GM19455 (cell line): Measurements from ENCODE around the gene HTR3B.
A peak's percentile ranks its signal among the peaks of the same experiment; 100 is the strongest.
"Not testable (repeated sequence)": the region's sequence is repeated elsewhere in the genome, so short reads cannot be mapped to it uniquely, and the experiment has no call there.

Experiments
- ATAC-seq: cut with Tn5 transposase; IDR thresholded peaks from one replicate; pipeline ENCODE4 v1.9.1; 2021; ENCODE audit not compliant: unreplicated experiment

The HTR3B gene

DNA sequence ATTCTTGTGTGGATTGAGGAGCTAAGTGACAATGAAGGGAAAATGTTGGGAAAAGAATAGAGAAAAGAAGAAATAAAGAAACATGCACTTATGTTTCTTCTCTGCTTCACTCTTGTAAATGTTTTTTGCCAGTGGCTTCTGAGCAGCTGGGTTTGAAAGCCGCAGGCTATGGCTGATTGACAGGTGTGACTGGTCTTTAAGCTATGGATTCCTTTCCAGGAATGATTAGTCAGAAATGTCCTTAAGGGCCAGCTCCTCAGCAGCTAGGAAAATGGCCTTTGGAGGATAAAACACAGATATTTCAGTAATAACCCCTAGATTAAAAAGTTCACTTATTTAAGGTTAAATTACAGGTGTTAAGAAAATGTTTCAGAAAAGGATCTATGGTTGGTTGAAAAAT, 22.7 kb upstream of the HTR3B start:
- no peak for ATAC-seq

DNA sequence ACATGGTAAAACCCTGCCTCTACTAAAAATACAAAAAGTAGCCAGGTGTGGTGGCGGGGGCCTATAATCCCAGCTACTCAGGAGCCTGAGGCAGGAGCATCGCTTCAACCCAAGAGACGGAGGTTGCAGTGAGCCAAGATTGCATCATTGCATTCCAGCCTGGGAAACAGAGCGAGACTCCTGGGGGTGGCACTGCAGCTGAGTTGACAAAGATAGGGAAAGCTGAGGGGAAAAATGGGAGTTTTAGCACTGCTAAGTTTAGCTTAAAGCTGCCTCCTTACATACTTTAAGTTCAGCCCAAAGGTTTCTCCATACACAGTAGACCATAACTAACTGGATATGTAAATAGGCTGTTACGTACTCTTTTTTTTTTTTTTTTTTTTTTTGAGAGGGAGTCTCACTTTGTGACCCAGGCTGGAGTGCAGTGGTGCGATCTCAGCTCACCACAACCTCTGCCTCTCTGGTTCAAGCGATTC, 20.2 kb upstream of the HTR3B start:
- ATAC-seq: no peak

DNA sequence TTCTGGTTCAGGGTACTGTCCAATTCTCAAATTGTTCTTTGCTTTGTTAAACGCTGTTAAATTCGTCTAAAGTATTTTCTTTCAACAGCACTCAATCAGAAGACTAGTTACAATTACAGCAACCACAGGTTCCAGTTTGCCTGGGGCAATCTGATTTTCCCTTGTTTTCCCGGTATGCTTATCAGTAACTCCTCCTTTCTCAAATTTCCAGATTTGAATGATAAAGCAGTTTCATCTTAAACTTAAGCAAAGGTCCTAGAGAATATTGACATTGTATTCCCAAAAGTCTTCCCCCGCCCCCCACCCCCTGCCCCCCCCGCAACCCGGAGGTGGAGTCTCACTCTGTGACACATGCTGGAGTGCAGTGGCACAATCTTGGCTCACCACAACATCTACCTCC, 18.7 kb upstream of the HTR3B start:
- no peak for ATAC-seq

DNA sequence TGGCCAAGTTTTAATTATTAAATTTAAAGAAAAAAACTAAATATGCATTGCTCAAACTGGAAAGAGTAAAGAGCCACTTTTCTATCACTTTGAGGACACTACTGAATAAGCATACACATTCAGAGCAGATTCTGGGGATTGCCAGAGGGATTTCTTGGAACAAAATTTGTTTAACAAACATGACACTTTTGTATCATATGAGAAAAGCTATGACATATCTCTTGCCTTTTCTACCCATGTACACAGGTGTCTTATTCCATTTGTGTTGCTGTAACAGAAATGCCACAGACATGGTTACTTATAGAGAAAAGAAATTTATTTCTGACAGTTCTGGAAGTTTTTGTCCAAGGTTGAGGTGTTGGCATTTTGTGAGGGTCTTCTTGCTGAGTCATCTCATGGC, 15.7 kb upstream of the HTR3B start:
- ATAC-seq: no peak

GRCh38 chr11:113894421-113894996, 10.1 kb upstream of the HTR3B start:
- peak; percentile 76 for ATAC-seq

DNA sequence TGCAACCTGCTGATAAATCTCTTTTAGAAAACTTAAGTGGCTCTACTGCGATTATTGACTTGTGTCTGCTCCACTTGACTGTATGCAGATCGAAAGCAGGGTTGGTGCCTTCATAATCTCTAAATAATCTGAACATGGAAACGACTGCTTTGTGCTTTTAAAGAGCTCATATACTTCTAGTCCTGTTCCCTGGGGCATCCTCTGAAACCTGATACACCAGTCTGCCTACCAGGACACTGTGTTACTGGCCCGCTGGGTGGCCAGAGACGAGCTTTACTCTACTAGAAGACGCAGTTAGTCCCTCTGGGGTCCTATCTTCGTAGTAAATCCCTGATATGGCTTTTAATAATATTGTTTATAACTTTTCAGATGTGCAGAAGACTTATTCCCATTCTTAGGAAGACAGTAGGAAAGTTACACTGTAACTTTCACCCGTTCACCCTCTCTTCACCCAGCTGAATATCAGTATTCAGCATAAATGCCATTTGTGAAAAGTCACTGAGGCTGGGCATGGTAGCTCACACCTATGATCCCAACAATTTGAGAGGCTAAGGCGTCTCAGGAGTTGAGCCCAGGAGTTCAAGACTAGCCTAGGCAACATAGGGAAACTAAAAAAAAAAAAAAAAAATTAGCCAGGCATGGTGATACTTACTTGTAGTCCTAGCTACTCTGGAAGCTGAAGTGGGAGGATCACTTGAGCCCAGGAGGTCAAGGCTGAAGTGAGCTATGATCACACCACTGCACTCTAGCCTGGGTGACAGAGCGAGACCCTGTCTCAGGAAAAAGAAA, 9.0 kb upstream of the HTR3B start:
- ATAC-seq: no peak

- ATAC-seq: no peak
Measured at GRCh38 chr11:113896156-113896879, 8.3 kb upstream of the HTR3B start.

DNA sequence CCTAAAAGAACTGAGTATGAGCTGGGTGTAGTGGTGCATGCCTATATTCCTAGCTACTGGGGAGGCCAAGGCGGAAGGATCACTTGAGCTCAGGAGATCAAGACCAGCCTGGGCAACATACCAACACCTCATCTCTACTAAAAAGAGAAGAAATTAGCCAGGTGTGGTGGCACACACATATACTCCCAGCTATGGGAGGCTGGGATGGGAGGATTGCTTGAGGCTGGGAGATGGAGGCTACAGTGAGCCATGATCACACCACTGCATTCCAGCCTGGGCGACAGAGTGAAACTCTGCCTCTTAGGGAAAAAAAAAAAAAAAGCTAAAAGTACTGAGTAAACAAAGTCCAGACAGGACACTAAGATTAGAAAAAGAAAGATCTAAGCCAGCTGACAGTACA, 3.5 kb upstream of the HTR3B start:
- ATAC-seq: no peak

- ATAC-seq: no peak
Measured at GRCh38 chr11:113906038-113906437, 1.4 kb downstream of the HTR3B start.

DNA sequence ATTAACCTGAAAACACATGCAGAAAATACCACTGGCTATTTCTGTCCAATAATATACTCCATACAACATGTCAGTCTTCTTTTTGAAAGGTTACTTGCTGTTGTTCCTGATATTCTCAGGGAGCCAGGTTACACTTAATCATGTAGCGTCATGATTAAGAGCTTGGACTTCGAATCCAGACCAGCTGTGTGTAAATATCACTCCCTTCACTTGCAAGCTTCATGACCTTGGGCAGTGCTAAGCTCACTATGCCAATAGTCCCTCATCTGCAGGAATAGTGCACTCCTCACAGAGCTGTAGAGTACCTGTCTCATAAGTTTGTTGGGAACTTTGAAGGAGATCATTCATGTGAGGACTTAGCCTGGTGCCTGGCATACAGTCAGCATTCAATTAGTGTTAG, 1.9 kb downstream of the HTR3B start:
- ATAC-seq: no peak

DNA sequence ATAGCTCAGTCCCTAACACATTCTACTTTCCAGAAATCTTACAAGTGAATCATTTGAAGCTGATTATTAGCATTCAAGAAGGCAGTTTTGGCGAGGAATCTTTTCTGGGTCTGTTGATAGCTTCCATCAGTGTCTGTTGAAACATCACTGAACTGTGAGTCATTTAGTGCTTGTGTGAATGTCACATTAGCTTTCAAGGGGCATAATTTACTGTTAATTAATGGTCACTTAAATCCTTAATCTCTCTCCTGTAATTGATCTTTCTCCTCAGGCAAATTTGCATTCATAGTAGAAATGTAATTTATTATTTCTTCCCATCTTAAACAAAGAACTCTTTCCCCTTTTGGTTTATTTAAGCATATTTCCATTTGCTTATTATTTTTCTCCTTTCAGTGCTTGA, 2.6 kb downstream of the HTR3B start:
- ATAC-seq: no peak

- no peak for ATAC-seq
Measured at GRCh38 chr11:113907681-113908080, 3.1 kb downstream of the HTR3B start.

DNA sequence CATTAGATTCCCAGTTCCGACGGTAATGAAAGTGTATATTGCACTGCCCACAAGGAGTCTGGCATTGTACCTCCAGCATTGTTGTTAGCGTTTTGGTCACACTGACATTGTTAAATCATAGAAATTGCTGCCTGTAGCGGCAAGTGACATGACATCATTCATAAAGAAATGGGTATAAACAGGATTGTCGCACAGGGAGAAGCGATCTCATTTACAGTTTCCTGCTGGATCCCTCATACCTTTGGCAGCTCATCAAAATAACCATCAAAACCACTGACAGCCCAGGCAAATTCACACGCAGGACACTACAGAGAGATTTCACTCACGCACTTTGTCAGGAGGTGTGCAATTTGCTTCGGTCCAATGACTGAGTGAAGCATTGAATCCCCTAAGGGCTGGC, 3.5 kb downstream of the HTR3B start:
- ATAC-seq: no peak

- not testable (repeated sequence) for ATAC-seq
Measured at GRCh38 chr11:113911491-113911890, 6.9 kb downstream of the HTR3B start.

DNA sequence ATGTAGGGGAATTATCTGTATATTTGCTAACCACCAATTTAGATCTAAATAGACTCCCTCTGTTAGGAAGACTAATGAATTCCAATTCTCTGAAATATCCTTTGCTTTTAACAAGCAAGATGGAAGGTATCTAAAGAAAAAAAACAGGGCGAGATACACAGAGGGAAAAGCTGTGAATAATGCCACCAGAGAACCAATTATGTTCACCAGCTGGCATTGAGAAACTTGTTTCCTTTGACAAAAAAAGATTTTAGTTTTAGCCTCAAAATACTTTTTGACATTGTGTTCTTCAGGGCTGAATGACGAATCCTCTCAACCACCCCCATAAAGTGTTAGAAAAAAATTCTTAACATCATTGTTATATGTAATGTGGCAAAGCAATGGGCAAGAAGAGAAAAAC, 19.0 kb downstream of the HTR3B start:
- ATAC-seq: no peak

DNA sequence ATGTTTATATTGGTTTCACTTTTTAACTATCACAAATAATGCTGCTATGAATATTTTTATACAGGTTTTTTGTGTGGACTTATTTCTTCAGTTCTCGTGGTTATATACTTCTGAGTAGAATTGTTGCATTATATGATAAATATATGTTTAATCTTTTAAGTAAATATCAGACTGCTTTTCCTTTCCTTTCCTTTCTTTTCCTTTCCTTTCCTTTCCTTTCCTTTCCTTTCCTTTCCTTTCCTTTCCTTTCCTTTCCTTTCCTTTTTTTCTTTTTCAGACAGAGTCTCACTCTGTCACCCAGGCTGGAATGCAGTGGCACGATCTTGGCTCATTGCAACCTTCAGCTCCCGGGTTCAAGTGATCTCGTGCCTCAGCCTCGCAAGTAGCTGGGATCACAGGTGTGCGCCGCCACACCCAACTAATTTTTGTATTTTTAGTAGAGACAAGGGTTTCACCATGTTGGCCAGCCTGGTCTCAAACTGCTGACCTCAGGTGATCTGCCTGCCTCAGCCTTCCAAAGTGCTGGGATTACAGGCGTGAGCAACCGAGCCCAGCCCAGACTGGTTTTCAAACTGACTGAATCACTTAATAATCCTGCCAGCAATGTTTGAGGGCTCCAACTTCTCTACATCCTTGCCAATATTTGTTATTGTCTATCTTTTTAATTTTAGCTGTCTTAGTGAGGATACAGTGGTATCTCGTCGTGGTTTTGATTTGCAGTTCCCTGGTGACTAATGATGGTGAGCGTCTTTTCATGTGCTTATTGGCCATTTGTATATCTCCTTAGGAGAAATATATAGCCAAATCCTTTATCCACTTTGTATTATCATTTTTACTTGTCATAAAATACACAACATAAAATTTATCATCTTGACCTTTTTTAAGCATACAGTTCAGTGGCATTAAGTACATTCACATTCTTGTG, 21.9 kb downstream of the HTR3B start:
- no peak for ATAC-seq

DNA sequence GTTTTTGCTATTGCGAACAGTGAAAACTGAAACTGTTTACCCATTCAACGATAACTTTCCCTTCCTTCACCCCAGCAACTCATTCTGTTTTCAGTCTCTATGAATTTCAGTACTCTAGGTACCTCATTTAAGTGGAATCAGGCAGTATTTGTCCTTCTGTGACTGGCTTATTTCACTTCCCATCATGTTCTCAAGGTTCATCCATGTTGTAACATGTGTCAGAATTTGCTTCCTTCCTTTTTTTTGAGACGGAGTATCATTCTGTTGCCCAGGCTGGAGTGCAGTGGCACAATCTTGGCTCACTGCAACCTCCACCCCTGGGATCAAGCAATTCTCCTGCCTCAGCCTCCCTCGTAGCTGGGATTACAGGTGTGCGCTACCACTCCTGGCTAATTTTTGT, 23.7 kb downstream of the HTR3B start:
- no peak for ATAC-seq

GRCh38 chr11:113932788-113933187, 28.2 kb downstream of the HTR3B start:
- no peak for ATAC-seq

DNA sequence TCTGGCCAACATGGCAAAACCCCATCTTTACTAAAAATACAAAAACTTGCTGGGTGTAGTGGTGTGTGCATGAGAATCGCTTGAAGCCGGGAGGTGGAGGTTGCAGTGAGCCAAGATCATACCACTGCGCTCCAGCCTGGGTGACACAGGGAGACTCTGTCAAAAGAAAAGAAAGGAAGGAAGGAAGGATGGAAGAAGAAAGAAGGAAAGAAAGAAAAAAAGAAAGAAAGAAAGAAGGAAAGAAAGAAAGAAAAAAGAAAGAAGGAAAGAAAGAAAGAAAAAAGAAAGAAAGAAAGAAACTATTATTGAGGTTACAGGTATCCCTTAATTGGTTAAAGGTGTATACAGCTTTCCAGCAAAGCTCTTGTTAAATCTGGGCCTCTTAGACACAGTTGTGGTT, 29.6 kb downstream of the HTR3B start:
- not testable (repeated sequence) for ATAC-seq

DNA sequence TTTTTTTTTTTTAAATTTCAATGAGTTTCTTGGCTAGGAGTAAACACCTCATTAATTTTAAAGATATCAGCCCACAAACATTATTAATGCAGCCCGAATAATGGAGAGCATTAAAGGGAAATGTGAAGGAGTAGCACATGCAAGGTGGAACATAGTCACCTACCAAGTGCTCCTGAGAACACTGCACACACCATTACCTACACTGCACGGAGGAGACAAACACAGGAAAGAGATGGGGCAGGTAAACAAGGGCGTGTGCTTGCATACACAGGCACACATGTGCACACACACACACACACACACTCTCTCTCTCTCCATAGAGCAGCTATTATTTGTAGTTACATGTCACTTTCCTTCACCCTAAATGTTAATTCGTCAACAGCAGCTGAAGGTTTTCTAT, 30.2 kb downstream of the HTR3B start:
- no peak for ATAC-seq

- ATAC-seq: no peak
Measured at GRCh38 chr11:113935858-113936257, 31.3 kb downstream of the HTR3B start.
